ENCODE measurements around the gene TTC7B. TPM values are rescaled to one million over a fixed set of nuclear protein-coding genes. Genes with fewer than 3 reads are reported as not detected.

The TTC7B gene
- total and polyA plus RNA-seq, 2 of the 13 experiments (the other 11 are each of a cell fraction or from before 2014, with no cell fraction given) = 1.3 to 3.2 TPM

- TF ChIP-seq SNAPC4 (CRISPR knock-in tag; IDR thresholded peaks at IDR 0.05) (no peak), KAT7 (CRISPR knock-in tag; IDR thresholded peaks at IDR 0.05; ENCODE audit: borderline replicate concordance) (no peak), NFKBIZ (CRISPR knock-in tag; IDR thresholded peaks at IDR 0.05) (no peak), ARID2 (CRISPR knock-in tag; IDR thresholded peaks at IDR 0.05; ENCODE audit: borderline replicate concordance) (no peak), MNT (IDR thresholded peaks at IDR 0.05) (no peak), ZNF138 (CRISPR knock-in tag; IDR thresholded peaks at IDR 0.05; ENCODE audit: low read depth) (no peak)
Measured at GRCh38 chr14:90483117-90483516, 333.1 kb downstream of the TTC7B start (continued).

GRCh38 chr14:90475298-90475697, 340.9 kb downstream of the TTC7B start:
- H4K20me1 ChIP-seq (ENCODE audit: insufficient read depth, low read length) = no peaks in the 10 kb centered on the region
- in situ Hi-C loops (cut with HindIII; ENCODE audit: extremely low pct_ligation_motif_present, low pct_unique_long_range_greater_than_20kb) (no loop called here), intact Hi-C loops (cut with micrococcal nuclease; ENCODE audit: unreplicated experiment) (no loop called here)
- CTCF ChIA-PET (ENCODE audit: low intra/inter-chr PET ratio, low total read pairs) = no interaction called here
- 0 out of 5 replicates have a peak, but pooled peaks cover 0 to 3% of the 10 kb centered on the region in 2 experiments for H3K27me3 ChIP-seq (ENCODE audit: control insufficient read depth in 1 of 2, insufficient read depth in 2 of 2, low read length in 2 of 2)
- POLR2A ChIA-PET = no interaction called here
- H3K27ac ChIP-seq (ENCODE audit: extremely low read length, insufficient read depth, low read length) = no peak overlapping the region
- no peak overlapping the region for H3K9ac ChIP-seq (ENCODE audit: insufficient read depth, low read depth, low read length)
- no TSS peak for BruUV-seq (replicated peaks)
- H3K4me1 ChIP-seq (ENCODE audit: insufficient read depth, low read length) = no peaks in the 10 kb centered on the region
- ATAC-seq (no peak), FAIRE-seq (no peak), DNase-seq (ENCODE audit: low spot score) (no peak)
- H3K36me3 ChIP-seq (replicated peaks in 1 of 2; ENCODE audit: control insufficient read depth in 1 of 2, insufficient read depth in 2 of 2, low read length in 2 of 2) = no peaks in the 10 kb centered on the region
- H3K4me2 ChIP-seq (ENCODE audit: low read depth, low read length) = no peak overlapping the region
- no peak overlapping the region for H3K4me3 ChIP-seq (replicated peaks in 1 of 3; ENCODE audit: insufficient read depth in 1 of 3, low read depth in 2 of 3, low read length in 3 of 3)
- no peak overlapping the region for H2AFZ ChIP-seq (ENCODE audit: low read length)
- peaks cover 19% of the 10 kb centered on the region for H3K9me3 ChIP-seq (ENCODE audit: low read length)
- H3K79me2 ChIP-seq (ENCODE audit: insufficient read depth, low read length) = no peaks in the 10 kb centered on the region
- WGBS (ENCODE audit: low lambda C conversion rate) = 58% methylated on average over 3 of the region's 3 CpGs
- no peak for TF ChIP-seq POLR2A (IDR thresholded peaks at IDR 0.05; ENCODE audit: insufficient read depth in 1 of 2, low read depth in 2 of 2, low read length in 2 of 2)
- no peak for TF ChIP-seq HNRNPH1 (optimal IDR thresholded peaks at IDR 0.05; ENCODE audit: low read depth, low read length)
- no peak for TF ChIP-seq ESRRA (CRISPR knock-in tag; IDR thresholded peaks at IDR 0.05; ENCODE audit: low read depth)
- no peak for TF ChIP-seq SIN3A (IDR thresholded peaks at IDR 0.05; ENCODE audit: borderline replicate concordance, low read depth, low read length)
- TF ChIP-seq NFE2 (CRISPR knock-in tag; IDR thresholded peaks at IDR 0.05) = no peak
- TF ChIP-seq TRIM22 (IDR thresholded peaks at IDR 0.05) = no peak
- TF ChIP-seq ZNF512B (CRISPR knock-in tag; IDR thresholded peaks at IDR 0.05; ENCODE audit: borderline replicate concordance) = no peak
